ENCODE data around the gene GDI1. TPM values are rescaled to one million over a fixed set of nuclear protein-coding genes. Genes with fewer than 3 reads are reported as not detected.

The GDI1 gene
- total and polyA plus RNA-seq, 8 donors: 45.7 to 178 (median 66.5) TPM

DNA sequence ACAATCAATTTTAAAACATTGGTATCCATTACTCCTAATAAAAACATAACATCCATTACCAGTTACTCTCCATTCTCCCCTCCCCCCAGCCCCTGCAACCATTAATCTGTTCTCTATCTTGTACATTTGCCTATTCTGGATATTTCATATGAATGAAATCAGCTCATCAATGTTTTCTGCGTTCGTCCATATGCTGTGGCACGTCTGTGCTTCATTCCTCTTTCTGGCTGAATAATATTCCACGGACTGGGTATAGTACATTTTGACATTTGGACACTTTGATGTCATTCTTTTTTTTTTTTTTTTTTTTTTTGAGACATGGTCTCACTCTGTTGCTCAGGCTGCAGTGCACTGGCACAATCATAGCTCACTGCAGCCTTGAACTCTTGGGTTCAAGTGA lies 33.1 kb upstream of the GDI1 start:
- Histone ChIP-seq H3K4me3 (no peak overlapping the region), H3K27ac (no peak overlapping the region), H3K9me3 (no peaks in the 10 kb centered on the region), H3K4me1 (peaks cover 9 to 37% (median 26%) of the 10 kb centered on the region in 4 donors), H3K27me3 (no peaks in the 10 kb centered on the region), H3K36me3 (peaks cover 17 to 36% (median 27%) of the 10 kb centered on the region in 4 donors)
- 83 to 95% (median 92%) methylated on average over 4 of the region's 4 CpGs for WGBS, 5 donors
- intact Hi-C loops (cut with DNase I; ENCODE audit: low total_unique reads): no loop called here
- TF ChIP-seq POLR2AphosphoS5 (IDR thresholded peaks at IDR 0.05) (no peak), POLR2A (IDR thresholded peaks at IDR 0.05) (no peak), EP300 (IDR thresholded peaks at IDR 0.05) (no peak)
- TF ChIP-seq, protein P1, sequence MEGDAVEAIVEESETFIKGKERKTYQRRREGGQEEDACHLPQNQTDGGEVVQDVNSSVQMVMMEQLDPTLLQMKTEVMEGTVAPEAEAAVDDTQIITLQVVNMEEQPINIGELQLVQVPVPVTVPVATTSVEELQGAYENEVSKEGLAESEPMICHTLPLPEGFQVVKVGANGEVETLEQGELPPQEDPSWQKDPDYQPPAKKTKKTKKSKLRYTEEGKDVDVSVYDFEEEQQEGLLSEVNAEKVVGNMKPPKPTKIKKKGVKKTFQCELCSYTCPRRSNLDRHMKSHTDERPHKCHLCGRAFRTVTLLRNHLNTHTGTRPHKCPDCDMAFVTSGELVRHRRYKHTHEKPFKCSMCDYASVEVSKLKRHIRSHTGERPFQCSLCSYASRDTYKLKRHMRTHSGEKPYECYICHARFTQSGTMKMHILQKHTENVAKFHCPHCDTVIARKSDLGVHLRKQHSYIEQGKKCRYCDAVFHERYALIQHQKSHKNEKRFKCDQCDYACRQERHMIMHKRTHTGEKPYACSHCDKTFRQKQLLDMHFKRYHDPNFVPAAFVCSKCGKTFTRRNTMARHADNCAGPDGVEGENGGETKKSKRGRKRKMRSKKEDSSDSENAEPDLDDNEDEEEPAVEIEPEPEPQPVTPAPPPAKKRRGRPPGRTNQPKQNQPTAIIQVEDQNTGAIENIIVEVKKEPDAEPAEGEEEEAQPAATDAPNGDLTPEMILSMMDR (IDR thresholded peaks at IDR 0.05): no peak
- no peak for DNase-seq

DNA sequence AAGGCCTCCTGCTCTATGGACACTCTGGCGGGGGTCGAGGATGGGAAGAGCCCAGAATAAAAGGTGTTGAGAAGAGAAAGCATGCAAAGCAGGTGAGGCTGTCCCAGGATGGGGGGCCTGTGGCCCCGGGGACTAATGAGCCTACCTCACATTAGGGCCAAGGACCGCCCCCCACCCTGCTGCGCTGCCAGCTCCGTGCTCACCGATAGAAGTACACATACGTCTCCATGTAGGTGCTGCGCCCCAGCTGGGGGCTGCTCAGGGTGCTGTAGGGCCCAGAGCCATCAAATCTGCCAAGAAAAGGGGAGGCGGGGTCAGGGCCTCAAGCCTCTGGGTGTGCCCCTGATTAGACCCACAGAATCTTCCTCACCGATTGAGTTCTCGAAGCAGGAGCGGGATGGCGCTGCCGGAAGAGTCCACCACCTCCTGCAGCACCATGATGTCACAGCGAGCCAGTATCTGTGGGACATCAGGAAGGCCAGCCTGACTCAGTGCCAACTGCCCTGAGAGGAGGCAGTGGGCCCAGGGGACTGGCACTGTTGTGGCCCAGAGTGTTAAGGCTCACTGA lies 32.2 kb upstream of the GDI1 start:
- intact Hi-C loops (cut with DNase I; ENCODE audit: low total_unique reads): no loop called here
- Histone ChIP-seq H3K27me3 (no peaks in the 10 kb centered on the region), H3K27ac (no peak overlapping the region), H3K4me1 (peaks cover 6 to 34% (median 22%) of the 10 kb centered on the region in 4 donors), H3K9me3 (no peaks in the 10 kb centered on the region), H3K4me3 (no peak overlapping the region), H3K36me3 (peaks cover 13 to 29% (median 20%) of the 10 kb centered on the region in 4 donors)
- WGBS, 5 donors: 87 to 97% (median 93%) methylated on average over 7 to 16 of the region's 16 CpGs
- TF ChIP-seq POLR2A (IDR thresholded peaks at IDR 0.05) (no peak), EP300 (IDR thresholded peaks at IDR 0.05) (no peak), POLR2AphosphoS5 (IDR thresholded peaks at IDR 0.05) (no peak)
- TF ChIP-seq, protein P1 (IDR thresholded peaks at IDR 0.05): no peak
- DNase-seq: no peak

DNA sequence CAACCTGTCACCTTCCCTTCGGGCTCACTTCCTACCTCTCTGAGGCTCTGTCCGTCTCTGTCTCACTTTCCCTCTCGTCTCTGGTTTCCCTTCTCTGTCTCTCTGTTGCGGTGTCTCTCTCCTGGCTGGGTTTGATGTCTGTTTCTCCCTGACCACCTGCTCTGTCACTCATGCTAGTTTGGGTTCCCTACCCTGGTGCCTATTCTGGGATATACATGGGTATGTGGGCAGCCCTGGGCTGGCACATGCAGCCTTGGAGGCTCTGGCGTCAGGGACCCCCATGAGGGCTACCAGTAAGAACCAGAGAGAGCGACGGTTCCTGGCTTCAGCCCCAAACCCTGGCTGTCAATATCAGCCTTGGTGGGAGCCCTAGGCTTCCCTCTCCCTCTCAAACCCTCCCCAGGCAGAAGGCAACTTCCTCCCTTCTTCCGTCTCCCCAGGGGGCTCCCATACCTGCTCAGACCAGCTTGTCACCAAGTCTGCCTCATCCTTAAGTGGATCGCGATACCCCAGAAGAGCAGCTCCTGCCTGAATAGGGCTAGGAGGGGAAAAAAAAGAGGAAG lies 28.2 kb upstream of the GDI1 start:
- H3K9me3 ChIP-seq: no peaks in the 10 kb centered on the region
- 31 to 52% (median 42%) methylated on average over 7 to 10 of the region's 10 CpGs for WGBS, 5 donors
- H3K27me3 ChIP-seq: peaks cover 0 to 5% (median 0%) of the 10 kb centered on the region in 3 donors
- H3K4me3 ChIP-seq: peak overlapping the region; percentile 18 to 38 (median 36)
- DNase-seq: no peak
- H3K27ac ChIP-seq: peak overlapping the region; percentile 63 to 96 (median 75)
- intact Hi-C loops (cut with DNase I; ENCODE audit: low total_unique reads): no loop called here
- H3K4me1 ChIP-seq: peaks cover 0 to 36% (median 12%) of the 10 kb centered on the region in 4 donors
- peaks cover 0 to 9% (median 2%) of the 10 kb centered on the region in 4 donors for H3K36me3 ChIP-seq
- TF ChIP-seq, protein P1 (IDR thresholded peaks at IDR 0.05): no peak
- TF ChIP-seq EP300 (IDR thresholded peaks at IDR 0.05) (no peak), POLR2A (IDR thresholded peaks at IDR 0.05) (no peak), POLR2AphosphoS5 (IDR thresholded peaks at IDR 0.05) (no peak)

DNA sequence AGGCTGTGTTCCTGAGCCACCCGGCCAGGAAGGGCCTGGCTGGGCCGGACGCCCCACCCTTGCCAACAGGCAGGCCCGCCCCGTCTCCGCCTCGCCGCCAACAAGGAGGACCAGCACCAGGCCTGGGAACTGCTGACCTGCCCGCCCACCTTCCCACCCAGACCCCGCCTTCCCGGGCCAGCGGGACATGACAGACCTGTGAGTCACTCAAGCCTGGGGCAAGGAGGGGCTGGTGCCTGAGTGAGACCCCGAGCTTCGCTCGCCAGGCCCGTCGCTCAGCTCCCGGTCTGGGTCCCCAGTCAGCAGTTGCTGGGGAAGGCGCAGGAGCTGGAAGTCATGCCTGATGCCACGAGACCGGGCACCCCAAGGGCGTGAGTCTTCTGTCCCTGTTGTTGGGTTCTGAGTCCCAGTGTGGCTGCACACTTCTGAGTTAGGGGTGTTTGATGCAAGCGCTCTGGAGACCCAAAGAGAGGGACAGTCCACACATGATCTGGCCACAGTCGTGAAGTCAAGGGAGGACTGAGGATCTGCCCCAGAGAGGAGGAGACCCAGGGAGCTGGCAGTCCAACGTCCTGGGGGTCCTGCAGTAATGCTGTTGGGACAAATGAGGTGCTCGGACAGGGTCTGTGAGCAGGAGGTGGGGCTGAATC lies 27.6 kb upstream of the GDI1 start, which contains the start of gene DNASE1L1:
Gene DNASE1L1, minus strand, starts transcription at position 33 of the 650 bp plus-strand sequence. CDS start 3,686 bp downstream, outside the sequence.
- intact Hi-C loops (cut with DNase I; ENCODE audit: low total_unique reads): no loop called here
- WGBS, 5 donors: 25 to 59% (median 45%) methylated on average over 3 to 26 of the region's 26 CpGs
- Histone ChIP-seq H3K9me3 (no peaks in the 10 kb centered on the region), H3K27ac (peak within 1 kb of the TSS; percentile 71 to 96 (median 78)), H3K27me3 (peaks cover 0 to 9% (median 0%) of the 10 kb centered on the region in 3 donors), H3K4me3 (peak within 1 kb of the TSS; percentile 18 to 38 (median 36)), H3K36me3 (peaks cover 0 to 9% (median 2%) of the 10 kb centered on the region in 4 donors), H3K4me1 (peaks cover 0 to 36% (median 12%) of the 10 kb centered on the region in 4 donors)
- DNase-seq: peak; percentile 90
- peak in 2 of 3 donors; percentile 28 to 29 for TF ChIP-seq POLR2AphosphoS5 (IDR thresholded peaks at IDR 0.05)
- TF ChIP-seq, protein P1 (IDR thresholded peaks at IDR 0.05): no peak

All from stomach (tissue), 9 donors.